H1 (cell line): ENCODE measurements around the gene POLDIP2. TPM values are rescaled to one million over a fixed set of nuclear protein-coding genes. Genes with fewer than 3 reads are reported as not detected.

ENCODE experiments used
- CTCF ChIA-PET: fragments of 300-600 bp; sonication (Branson Sonifier 250); formaldehyde crosslinking; loops from one replicate; lab custom pipeline; 2021; ENCODE audit not compliant: partially characterized antibody; lab: Charles Lee
- POLR2A ChIA-PET: fragments of 300-600 bp; sonication (Branson Sonifier 250); formaldehyde crosslinking; loops from one replicate; lab custom pipeline; 2021; ENCODE audit warnings: inconsistent platforms; ENCODE audit not compliant: partially characterized antibody; lab: Charles Lee
- DNase-seq, 2 experiments: peaks; one replicate each; pipeline versions ENCODE4 v3.0.0 to v3.0.0-alpha.2; 2010 to 2022; ENCODE audit warnings: low spot score in 2 of 2, low read depth in 1 of 2, mixed read lengths in 1 of 2
- FAIRE-seq: peaks from 2 replicates; lab custom pipeline; 2011; peaks lifted over from hg19 to GRCh38; lab: Jason Lieb, UNC
- H2AFZ ChIP-seq: 2 replicates; pipeline ENCODE4 v1.8.1; 2012; ENCODE audit warnings: low read length, inconsistent platforms
- H2AK5ac ChIP-seq: 2 replicates; pipeline ENCODE4 v1.6.1; 2013; ENCODE audit warnings: low read depth, low read length
- H2BK120ac ChIP-seq: replicated peaks from 2 replicates; pipeline ENCODE3; 2013; ENCODE audit warnings: low read depth, low read length, inconsistent platforms
- H2BK12ac ChIP-seq: 2 replicates; pipeline ENCODE4 v1.6.1; 2013; ENCODE audit warnings: low read depth, low read length
- H2BK15ac ChIP-seq: 2 replicates; pipeline ENCODE4 v1.6.1; 2013; ENCODE audit warnings: low read length
- H2BK20ac ChIP-seq: 2 replicates; pipeline ENCODE4 v1.6.1; 2013; ENCODE audit warnings: low read length
- H2BK5ac ChIP-seq: 2 replicates; pipeline ENCODE4 v1.6.1; 2013; ENCODE audit warnings: low read depth, low read length
- H3K14ac ChIP-seq: 2 replicates; pipeline ENCODE4 v1.6.1; 2013; ENCODE audit warnings: inconsistent platforms; ENCODE audit not compliant: insufficient read length
- H3K18ac ChIP-seq: 2 replicates; pipeline ENCODE4 v1.6.1; 2013; ENCODE audit warnings: low read length; ENCODE audit errors: extremely low read depth
- H3K23ac ChIP-seq: 2 replicates; pipeline ENCODE4 v1.6.1; 2013; ENCODE audit warnings: inconsistent platforms; ENCODE audit not compliant: insufficient read length
- H3K23me2 ChIP-seq: 2 replicates; pipeline ENCODE4 v1.6.1; 2013; ENCODE audit warnings: low read depth, low read length
- H3K27ac ChIP-seq: 2 replicates; pipeline ENCODE4 v1.6.1; 2011; ENCODE audit warnings: low read depth, low read length, inconsistent platforms
- H3K27me3 ChIP-seq, 4 experiments: replicated peaks in 1 of 4; 1 replicate in 1 of 4; 2 replicates in 3 of 4; pipeline versions ENCODE4 v1.6.1 to v1.8.1; 2011 to 2013; ENCODE audit warnings: low read length in 3 of 4, mild to moderate bottlenecking in 3 of 4, inconsistent platforms in 2 of 4, mixed read lengths in 2 of 4, moderate library complexity in 1 of 4; ENCODE audit not compliant: control insufficient read depth in 3 of 4, insufficient read depth in 3 of 4; ENCODE audit errors: extremely low read depth in 1 of 4
- H3K36me3 ChIP-seq, 4 experiments: 2 replicates each; pipeline versions ENCODE4 v1.6.1 to v1.8.1; 2011 to 2013; ENCODE audit warnings: mild to moderate bottlenecking in 4 of 4, low read length in 3 of 4, moderate library complexity in 2 of 4, control low read depth in 1 of 4, inconsistent platforms in 1 of 4; ENCODE audit not compliant: insufficient read depth in 4 of 4, control insufficient read depth in 2 of 4
- H3K4ac ChIP-seq: replicated peaks from 2 replicates; pipeline ENCODE3; 2013; ENCODE audit warnings: low read length, low read depth, mixed read lengths, inconsistent platforms; ENCODE audit not compliant: insufficient read length
- H3K4me1 ChIP-seq, 4 experiments: replicated peaks in 1 of 4; 1 replicate in 1 of 4; 2 replicates in 3 of 4; pipeline versions ENCODE4 v1.6.1 to v1.8.1; 2011 to 2013; ENCODE audit warnings: low read length in 3 of 4, inconsistent platforms in 2 of 4, mixed read lengths in 1 of 4; ENCODE audit not compliant: insufficient read depth in 4 of 4, control insufficient read depth in 3 of 4
- H3K4me2 ChIP-seq, 2 experiments: 2 replicates each; pipeline versions ENCODE4 v1.6.1 to v1.8.1; 2011 to 2013; ENCODE audit warnings: low read depth in 2 of 2, low read length in 2 of 2, control low read depth in 1 of 2, inconsistent platforms in 1 of 2, mild to moderate bottlenecking in 1 of 2; ENCODE audit not compliant: insufficient read depth in 1 of 2
- H3K4me3 ChIP-seq, 4 experiments: fragments of 200-600, 300-600 bp in 1 of 4; sonication (generic), shearing (Covaris generic), sonication (Bioruptor Twin) in 1 of 4; 2 replicates each; pipeline versions ENCODE4 v1.5.1 to v1.8.1; 2011 to 2016; ENCODE audit warnings: low read length in 4 of 4, low read depth in 3 of 4, control low read depth in 2 of 4, inconsistent platforms in 2 of 4, mild to moderate bottlenecking in 2 of 4, mixed read lengths in 1 of 4, moderate library complexity in 1 of 4; ENCODE audit not compliant: insufficient read depth in 2 of 4; ENCODE audit errors: extremely low read depth in 1 of 4
- H3K56ac ChIP-seq: replicated peaks from 2 replicates; pipeline ENCODE3; 2013; ENCODE audit warnings: low read depth, mild to moderate bottlenecking, mixed read lengths, low read length, inconsistent platforms; ENCODE audit not compliant: insufficient read length
- H3K79me1 ChIP-seq: 2 replicates; pipeline ENCODE4 v1.6.1; 2013; ENCODE audit warnings: low read depth, low read length, control low read depth
- H3K79me2 ChIP-seq, 2 experiments: 2 replicates each; pipeline versions ENCODE4 v1.6.1 to v1.8.1; 2012 to 2013; ENCODE audit warnings: low read length in 2 of 2, mild to moderate bottlenecking in 2 of 2, inconsistent platforms in 1 of 2; ENCODE audit not compliant: insufficient read depth in 2 of 2, control insufficient read depth in 1 of 2
- H3K9ac ChIP-seq, 4 experiments: replicated peaks in 1 of 4; 1 replicate in 1 of 4; 2 replicates in 3 of 4; pipeline versions ENCODE4 v1.6.1 to v1.8.1; 2011 to 2013; ENCODE audit warnings: low read depth in 3 of 4, low read length in 3 of 4, control low read depth in 2 of 4, mild to moderate bottlenecking in 2 of 4, moderate library complexity in 2 of 4, inconsistent platforms in 1 of 4; ENCODE audit errors: extremely low read depth in 1 of 4
- H3K9me3 ChIP-seq, 2 experiments: 2 replicates each; pipeline versions ENCODE4 v1.6.1 to v1.8.1; 2012 to 2013; ENCODE audit warnings: mild to moderate bottlenecking in 2 of 2, moderate library complexity in 2 of 2, control low read depth in 1 of 2, inconsistent platforms in 1 of 2, low read depth in 1 of 2, low read length in 1 of 2, mixed read lengths in 1 of 2; ENCODE audit not compliant: insufficient read depth in 2 of 2
- H4K20me1 ChIP-seq, 2 experiments: replicated peaks in 1 of 2; 2 replicates each; pipeline versions ENCODE3 to v1.8.1; 2011 to 2013; ENCODE audit warnings: inconsistent platforms in 2 of 2, low read length in 2 of 2, mild to moderate bottlenecking in 1 of 2; ENCODE audit not compliant: insufficient read depth in 2 of 2, control insufficient read depth in 1 of 2
- H4K5ac ChIP-seq: 2 replicates; pipeline ENCODE4 v1.6.1; 2013; ENCODE audit warnings: low read length, low read depth, mixed read lengths, inconsistent platforms; ENCODE audit not compliant: insufficient read length
- H4K8ac ChIP-seq: 2 replicates; pipeline ENCODE4 v1.8.0; 2013; ENCODE audit warnings: mild to moderate bottlenecking, moderate library complexity, low read length, inconsistent platforms; ENCODE audit not compliant: insufficient read depth; ENCODE audit errors: extremely low read depth
- H4K91ac ChIP-seq: replicated peaks from 2 replicates; pipeline ENCODE3; 2013; ENCODE audit warnings: low read length, mixed read lengths, inconsistent platforms; ENCODE audit not compliant: insufficient read length
- BACH1 ChIP-seq: IDR thresholded peaks from 2 replicates; pipeline ENCODE4 v1.6.1; 2012; ENCODE audit warnings: low read length, improper control_type of control experiment
- CEBPB ChIP-seq: IDR thresholded peaks from 2 replicates; pipeline ENCODE4 v1.6.1; 2012; ENCODE audit warnings: low read depth, low read length
- CREB1 ChIP-seq: IDR thresholded peaks from 2 replicates; pipeline ENCODE4 v1.6.1; 2012; ENCODE audit warnings: inconsistent platforms
- JUND ChIP-seq: IDR thresholded peaks from 2 replicates; pipeline ENCODE4 v1.6.1; 2011; ENCODE audit warnings: mild to moderate bottlenecking, improper control_type of control experiment, low read length
- KDM5A ChIP-seq: fragments of 200-600 bp; IDR thresholded peaks from 2 replicates; pipeline ENCODE4 v1.7.1; 2012; ENCODE audit warnings: mild to moderate bottlenecking, low read length, inconsistent platforms, mixed read lengths
- MAFK ChIP-seq: IDR thresholded peaks from 2 replicates; pipeline ENCODE4 v1.6.1; 2012; ENCODE audit warnings: low read depth, mild to moderate bottlenecking, improper control_type of control experiment, low read length
- PHF8 ChIP-seq: fragments of 200-600 bp; sonication (generic); conservative IDR thresholded peaks from 2 replicates; pipeline ENCODE4 v1.7.1; 2012; ENCODE audit warnings: low read depth, mild to moderate bottlenecking, inconsistent platforms, low read length, moderate library complexity
- POU5F1 ChIP-seq: IDR thresholded peaks from 2 replicates; pipeline ENCODE4 v1.6.1; 2011; ENCODE audit warnings: low read depth, mild to moderate bottlenecking, low read length, moderate library complexity
- SP1 ChIP-seq: IDR thresholded peaks from 2 replicates; pipeline ENCODE4 v1.6.1; 2011; ENCODE audit warnings: low read depth, low read length
- TAF1 ChIP-seq: IDR thresholded peaks from 2 replicates; pipeline ENCODE4 v1.6.1; 2011; ENCODE audit warnings: mild to moderate bottlenecking, low read depth, low read length
- WGBS, 2 experiments: shearing (Covaris generic) in 1 of 2; methylation state at CpG; one replicate each; pipeline versions ENCODE4 v1.1.6 to v1.1.7; 2013 to 2015; ENCODE audit warnings: low lambda C conversion rate in 2 of 2, mixed read lengths in 2 of 2, inconsistent platforms in 1 of 2, low coverage in 1 of 2, missing lambda C conversion rate in 1 of 2; ENCODE audit not compliant: insufficient replicate concordance in 2 of 2, insufficient coverage in 1 of 2, insufficient read length in 1 of 2; ENCODE audit errors: extremely low coverage in 1 of 2, missing lambda C conversion rate in 1 of 2; 5-methylcytosine and 5-hydroxymethylcytosine counted together
- polyA plus RNA-seq, 7 experiments: library from polyadenylated mRNA; depleted of rRNA in 3 of 7; stranded (reverse) in 5 of 7; unstranded in 2 of 7; fragments of >200 nt in 5 of 7; fragments of 200-250 nt in 2 of 7; gene quantifications; 1 replicate in 5 of 7; 2 replicates in 1 of 7; 4 replicates in 1 of 7; pipeline versions ENCODE4 v1.2.1 to v1.2.3, GENCODE V29; 2011 to 2013; ENCODE audit warnings: missing spikeins in 2 of 7, mixed read lengths in 2 of 7
- total RNA-seq: library from RNA; stranded (reverse); fragmentation: NEBNext Ultra II Directional; extraction: Animal tissue kit (Norgen Biotek cat#: 25700); gene quantifications from 2 replicates; pipeline ENCODE4 v1.2.1, GENCODE V29; 2021
- TF ChIP-seq, protein P1 (sequence below): IDR thresholded peaks from 2 replicates; pipeline ENCODE4 v1.6.1; 2012; ENCODE audit warnings: inconsistent platforms

Gene POLDIP2
- total and polyA plus RNA-seq, 2 of the 8 experiments (the other 6 are each of a cell fraction or from before 2014, with no cell fraction given) = 74.0 to 76.1 TPM

DNA sequence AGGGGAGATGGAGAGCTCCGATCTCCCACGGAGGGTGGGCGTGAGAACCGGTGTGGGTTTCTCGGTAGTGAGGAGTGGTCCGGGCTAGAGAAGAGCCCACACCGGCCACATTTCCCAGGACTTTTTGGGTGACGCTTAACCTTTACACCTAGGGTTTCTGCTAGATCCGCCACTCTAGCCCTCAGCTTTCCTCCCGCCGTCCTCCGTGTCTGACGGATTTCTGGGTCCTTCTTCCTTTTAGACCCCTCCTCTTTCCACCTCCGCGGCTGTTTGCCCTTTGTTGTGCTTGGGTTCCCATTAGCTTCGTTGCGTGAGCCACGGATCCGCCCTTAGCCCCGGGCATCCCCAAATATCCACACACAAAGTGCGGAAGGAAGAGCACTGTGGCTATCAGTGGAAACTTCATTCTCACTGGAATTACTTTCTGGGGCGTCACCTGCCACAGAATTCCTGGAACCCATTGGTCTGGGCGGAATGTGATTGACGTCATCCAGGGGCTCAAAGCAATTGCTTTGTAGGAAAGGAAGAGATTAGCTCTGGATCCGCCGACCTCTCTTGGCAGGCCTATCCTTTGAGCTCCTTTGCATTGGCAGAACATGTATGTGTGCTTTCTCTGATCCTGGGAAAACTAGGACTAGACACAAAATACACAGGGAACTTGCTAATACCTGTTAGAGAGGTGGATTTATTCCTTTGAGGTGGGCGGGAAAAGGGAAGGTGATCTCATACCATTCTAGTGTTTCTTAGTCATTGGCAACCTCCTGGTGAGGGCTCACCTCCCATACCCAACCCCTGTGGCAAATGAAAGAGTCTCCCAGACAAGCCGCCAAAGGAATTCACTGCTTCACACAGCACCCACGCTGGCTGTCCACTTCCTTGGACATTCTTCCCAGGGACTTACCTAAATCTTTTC, 21.1 kb downstream of the POLDIP2 start:
- CTCF ChIA-PET = interaction anchor here (0.7 to 1.9 kb wide), 11 partner anchors 9 to 85 kb away, joined by 3 to 7 read pairs (median 4); partner anchors contain the start of gene VTN
- Histone ChIP-seq H2BK15ac (no peak overlapping the region), H3K4me1 (peaks cover 0 to 10% (median 8%) of the 10 kb centered on the region in 4 experiments; a peak in 6 of 7 replicates), H3K4ac (no peak overlapping the region), H3K9me3 (no peaks in the 10 kb centered on the region), H3K23ac (no peak overlapping the region), H3K23me2 (peaks cover 10% of the 10 kb centered on the region; the same call in 1 of the 2 replicates), H3K27ac (peak overlapping the region; percentile 72), H2AK5ac (no peak overlapping the region), H3K56ac (peak overlapping the region; percentile 38), H3K14ac (no peak overlapping the region), H2BK20ac (no peak overlapping the region), H3K18ac (no peak overlapping the region; the same call in 1 of the 2 replicates), H3K4me3 (peak overlapping the region; percentile 87 to 95 (median 92)), H2BK5ac (peak overlapping the region; percentile 77), H4K20me1 (peaks cover 2% of the 10 kb centered on the region in 2 experiments), H3K79me1 (peaks cover 16% of the 10 kb centered on the region), H3K79me2 (peaks cover 0 to 13% of the 10 kb centered on the region in 2 experiments; a peak in 2 of 4 replicates), H4K8ac (peak overlapping the region; percentile 66; the same call in 1 of the 2 replicates), H3K27me3 (no peaks in the 10 kb centered on the region), H4K5ac (no peak overlapping the region), H2BK120ac (no peak overlapping the region), H2BK12ac (no peak overlapping the region), H3K36me3 (peaks cover 0 to 3% (median under 1%) of the 10 kb centered on the region in 4 experiments; a peak in 4 of 8 replicates), H3K9ac (peak overlapping the region; percentile 68 to 83 (median 78)), H3K4me2 (peak overlapping the region; percentile 90 to 91), H2AFZ (peak overlapping the region; percentile 70), H4K91ac (peak overlapping the region; percentile 38)
- POLR2A ChIA-PET = interaction anchor here (0.9 to 2.9 kb wide), 16 partner anchors 8 to 274 kb away, joined by 3 to 19 read pairs (median 7); partner anchors contain the start of genes POLDIP2, SEBOX and TMEM97
- 5% methylated on average over 25 of the region's 29 CpGs; no CpG with 5 or more reads in 1 of the 2 experiments for WGBS, 2 experiments
- FAIRE-seq = peak; percentile 57
- peak in 1 of 2 experiments; percentile 70 for DNase-seq
- no peak for TF ChIP-seq CEBPB
- TF ChIP-seq, protein P1, sequence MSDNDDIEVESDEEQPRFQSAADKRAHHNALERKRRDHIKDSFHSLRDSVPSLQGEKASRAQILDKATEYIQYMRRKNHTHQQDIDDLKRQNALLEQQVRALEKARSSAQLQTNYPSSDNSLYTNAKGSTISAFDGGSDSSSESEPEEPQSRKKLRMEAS = no peak; the same call in 1 of the 2 replicates
- TF ChIP-seq KDM5A = no peak
- no peak for TF ChIP-seq SP1
- TF ChIP-seq TAF1 = no peak
- TF ChIP-seq BACH1 = no peak; the same call in 1 of the 2 replicates
- peak; percentile 14 for TF ChIP-seq PHF8
- TF ChIP-seq POU5F1 = no peak
- TF ChIP-seq JUND = peak; percentile 71
- TF ChIP-seq CREB1 = peak; percentile 83
- TF ChIP-seq MAFK = no peak
